ENCODE measurements around the gene TM4SF5. TPM values are rescaled to one million over a fixed set of nuclear protein-coding genes. Genes with fewer than 3 reads are reported as not detected.
"Not testable (repeated sequence)": the region's sequence is repeated elsewhere in the genome, so short reads cannot be mapped to it uniquely, and the experiment has no call there.

TM4SF5 gene
- total and polyA plus RNA-seq, 2 donors from 2014 or later, result 0.88 to 31.3 TPM

DNA sequence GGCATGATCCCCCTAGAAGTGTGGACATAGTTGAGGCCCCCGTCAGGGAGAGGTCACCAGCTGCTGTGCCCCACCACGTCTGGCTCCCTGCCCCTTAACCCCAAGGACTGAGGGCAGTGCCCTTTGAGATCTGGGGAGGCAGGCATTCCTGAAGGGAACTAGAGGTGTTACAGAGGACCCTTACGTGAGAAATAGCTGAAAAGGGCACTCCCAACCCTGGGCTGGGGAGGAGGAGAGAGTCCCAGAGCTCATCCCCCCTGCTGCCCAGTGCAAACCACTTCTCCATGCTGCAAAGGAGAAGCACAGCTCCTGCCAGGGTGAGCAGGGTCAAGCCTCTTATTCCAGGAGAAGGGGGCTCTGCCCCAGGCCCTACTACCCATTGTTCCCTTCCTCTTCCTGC, 51.1 kb downstream of the TM4SF5 start:
- no peak for FAIRE-seq
- no peaks in the 10 kb centered on the region for H3K36me3 ChIP-seq (ENCODE audit: control insufficient read depth in 2 of 3, insufficient read depth in 3 of 3, low read length in 3 of 3)
- H3K4me3 ChIP-seq (ENCODE audit: low read length in 3 of 3), result no peak overlapping the region
- DNase-seq, result no peak
- no peaks in the 10 kb centered on the region for H3K27me3 ChIP-seq (ENCODE audit: control insufficient read depth, insufficient read depth, low read length)
- intact Hi-C loops (cut with DNase I), result no loop called here
- H3K27ac ChIP-seq (ENCODE audit: low read depth in 2 of 2, low read length in 2 of 2), result no peak overlapping the region
- TF ChIP-seq, protein P1, sequence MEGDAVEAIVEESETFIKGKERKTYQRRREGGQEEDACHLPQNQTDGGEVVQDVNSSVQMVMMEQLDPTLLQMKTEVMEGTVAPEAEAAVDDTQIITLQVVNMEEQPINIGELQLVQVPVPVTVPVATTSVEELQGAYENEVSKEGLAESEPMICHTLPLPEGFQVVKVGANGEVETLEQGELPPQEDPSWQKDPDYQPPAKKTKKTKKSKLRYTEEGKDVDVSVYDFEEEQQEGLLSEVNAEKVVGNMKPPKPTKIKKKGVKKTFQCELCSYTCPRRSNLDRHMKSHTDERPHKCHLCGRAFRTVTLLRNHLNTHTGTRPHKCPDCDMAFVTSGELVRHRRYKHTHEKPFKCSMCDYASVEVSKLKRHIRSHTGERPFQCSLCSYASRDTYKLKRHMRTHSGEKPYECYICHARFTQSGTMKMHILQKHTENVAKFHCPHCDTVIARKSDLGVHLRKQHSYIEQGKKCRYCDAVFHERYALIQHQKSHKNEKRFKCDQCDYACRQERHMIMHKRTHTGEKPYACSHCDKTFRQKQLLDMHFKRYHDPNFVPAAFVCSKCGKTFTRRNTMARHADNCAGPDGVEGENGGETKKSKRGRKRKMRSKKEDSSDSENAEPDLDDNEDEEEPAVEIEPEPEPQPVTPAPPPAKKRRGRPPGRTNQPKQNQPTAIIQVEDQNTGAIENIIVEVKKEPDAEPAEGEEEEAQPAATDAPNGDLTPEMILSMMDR (IDR thresholded peaks at IDR 0.05; ENCODE audit: borderline replicate concordance, extremely low read depth, insufficient read depth), result no peak
- H3K4me1 ChIP-seq (ENCODE audit: control insufficient read depth in 2 of 3, insufficient read depth in 2 of 3, low read depth in 1 of 3, low read length in 3 of 3), result no peaks in the 10 kb centered on the region
- H3K9me3 ChIP-seq (ENCODE audit: control insufficient read depth in 2 of 3, insufficient read depth in 1 of 3, low read length in 3 of 3), result no peaks in the 10 kb centered on the region
- H3K9ac ChIP-seq (ENCODE audit: low read length in 3 of 3), result no peak overlapping the region

DNA sequence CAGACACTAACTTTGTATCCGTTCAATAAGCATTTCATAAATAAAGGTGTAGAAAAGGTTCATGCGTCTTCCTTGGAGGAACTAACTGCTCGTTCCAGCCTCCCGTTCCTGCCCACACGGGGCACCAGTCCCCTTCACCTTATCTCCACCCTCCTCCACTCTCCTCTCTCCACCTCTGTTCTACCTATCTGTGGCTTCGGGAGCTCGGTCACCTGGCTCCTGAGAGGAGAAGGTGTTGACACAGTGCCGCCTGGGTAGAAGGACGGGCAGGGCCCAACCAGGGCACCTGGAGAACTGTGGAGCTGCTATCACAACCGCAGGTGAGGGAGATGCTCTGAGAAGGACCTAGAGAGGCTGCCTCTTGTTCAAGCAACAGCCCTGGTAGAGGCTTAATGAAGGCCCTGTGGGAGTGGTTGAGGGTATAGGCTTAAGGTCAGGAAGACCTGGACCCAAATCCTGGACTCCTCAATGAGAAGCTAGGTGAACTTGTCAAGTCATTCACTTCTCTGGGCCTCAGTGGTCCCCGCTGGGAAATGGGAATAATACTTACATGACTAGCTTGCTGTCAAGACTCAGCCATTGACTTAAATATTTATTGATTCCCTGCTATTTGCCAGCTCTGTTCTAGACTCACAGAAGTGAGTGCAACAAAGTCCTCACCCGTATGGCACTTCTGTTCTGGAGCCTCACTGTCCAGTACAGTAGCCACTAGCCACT, 51.8 kb downstream of the TM4SF5 start:
- Histone ChIP-seq H3K4me1 (ENCODE audit: control insufficient read depth in 2 of 3, insufficient read depth in 2 of 3, low read depth in 1 of 3, low read length in 3 of 3) (no peaks in the 10 kb centered on the region), H3K27ac (ENCODE audit: low read depth in 2 of 2, low read length in 2 of 2) (no peak overlapping the region), H3K27me3 (ENCODE audit: control insufficient read depth, insufficient read depth, low read length) (no peaks in the 10 kb centered on the region), H3K9me3 (ENCODE audit: control insufficient read depth in 2 of 3, insufficient read depth in 1 of 3, low read length in 3 of 3) (no peaks in the 10 kb centered on the region), H3K9ac (ENCODE audit: low read length in 3 of 3) (no peak overlapping the region), H3K4me3 (ENCODE audit: low read length in 3 of 3) (no peak overlapping the region), H3K36me3 (ENCODE audit: control insufficient read depth in 2 of 3, insufficient read depth in 3 of 3, low read length in 3 of 3) (no peaks in the 10 kb centered on the region)
- DNase-seq (no peak), FAIRE-seq (no peak)
- intact Hi-C loops (cut with DNase I), result no loop called here
- TF ChIP-seq, protein P1 (IDR thresholded peaks at IDR 0.05; ENCODE audit: borderline replicate concordance, extremely low read depth, insufficient read depth), result no peak

- no peak overlapping the region for H3K9ac ChIP-seq (ENCODE audit: low read length in 3 of 3)
Measured at GRCh38 chr17:4827399-4827798, 55.7 kb downstream of the TM4SF5 start.

GRCh38 chr17:4832829-4833177, 61.1 kb downstream of the TM4SF5 start:
- peak overlapping the region; percentile 63 to 75 (median 68) for H3K4me3 ChIP-seq (ENCODE audit: low read length in 3 of 3)
- H3K4me1 ChIP-seq (ENCODE audit: control insufficient read depth in 2 of 3, insufficient read depth in 2 of 3, low read depth in 1 of 3, low read length in 3 of 3), result peaks cover 0 to 21% (median 3%) of the 10 kb centered on the region in 3 donors
- H3K27me3 ChIP-seq (ENCODE audit: control insufficient read depth, insufficient read depth, low read length); intact Hi-C loops (cut with DNase I); FAIRE-seq; DNase-seq; H3K9me3 ChIP-seq (ENCODE audit: control insufficient read depth in 2 of 3, insufficient read depth in 1 of 3, low read length in 3 of 3); H3K36me3 ChIP-seq (ENCODE audit: control insufficient read depth in 2 of 3, insufficient read depth in 3 of 3, low read length in 3 of 3): not testable (repeated sequence)
- peak overlapping the region in 2 of 3 donors; percentile 38 to 55 for H3K9ac ChIP-seq (ENCODE audit: low read length in 3 of 3)
- H3K27ac ChIP-seq (ENCODE audit: low read depth in 2 of 2, low read length in 2 of 2), result peak overlapping the region; percentile 77 to 92

More at GRCh38 chr17:4827399-4827798, 55.7 kb downstream of the TM4SF5 start:
- H3K36me3 ChIP-seq (ENCODE audit: control insufficient read depth in 2 of 3, insufficient read depth in 3 of 3, low read length in 3 of 3), result no peaks in the 10 kb centered on the region
- no peak overlapping the region for H3K27ac ChIP-seq (ENCODE audit: low read depth in 2 of 2, low read length in 2 of 2)
- TF ChIP-seq, protein P1 (IDR thresholded peaks at IDR 0.05; ENCODE audit: borderline replicate concordance, extremely low read depth, insufficient read depth), result no peak
- no peaks in the 10 kb centered on the region for H3K27me3 ChIP-seq (ENCODE audit: control insufficient read depth, insufficient read depth, low read length)
- no peaks in the 10 kb centered on the region for H3K4me1 ChIP-seq (ENCODE audit: control insufficient read depth in 2 of 3, insufficient read depth in 2 of 3, low read depth in 1 of 3, low read length in 3 of 3)
- FAIRE-seq (no peak), DNase-seq (no peak)
- H3K9me3 ChIP-seq (ENCODE audit: control insufficient read depth in 2 of 3, insufficient read depth in 1 of 3, low read length in 3 of 3), result no peaks in the 10 kb centered on the region
- no peak overlapping the region for H3K4me3 ChIP-seq (ENCODE audit: low read length in 3 of 3)
- intact Hi-C loops (cut with DNase I), result no loop called here

Other genes with a start within 250 kb of the TM4SF5 start
- 51.6 TPM for gene MYBBP1A, start 216.5 kb upstream of the TM4SF5 start, total RNA-seq
- 11.9 TPM for gene MYBBP1A, start 216.5 kb upstream of the TM4SF5 start, polyA plus RNA-seq (ENCODE audit: insufficient read depth, low read depth, low replicate concordance)
- gene GGT6, start 211.3 kb upstream of the TM4SF5 start, total RNA-seq, result 16.8 TPM
- 51.4 TPM for gene GGT6, start 211.3 kb upstream of the TM4SF5 start, polyA plus RNA-seq (ENCODE audit: insufficient read depth, low read depth, low replicate concordance)
- 25.6 TPM for gene SMTNL2, start 187.4 kb upstream of the TM4SF5 start, total RNA-seq
- 58.1 TPM for gene SMTNL2, start 187.4 kb upstream of the TM4SF5 start, polyA plus RNA-seq (ENCODE audit: insufficient read depth, low read depth, low replicate concordance)
- not detected for gene ALOX15, start 130.2 kb upstream of the TM4SF5 start, total RNA-seq
- not detected for gene ALOX15, start 130.2 kb upstream of the TM4SF5 start, polyA plus RNA-seq (ENCODE audit: insufficient read depth, low read depth, low replicate concordance)
- gene PELP1, start 67.7 kb upstream of the TM4SF5 start, total RNA-seq, result 49.0 TPM
- gene PELP1, start 67.7 kb upstream of the TM4SF5 start, polyA plus RNA-seq (ENCODE audit: insufficient read depth, low read depth, low replicate concordance), result 20.9 TPM
- gene ARRB2, start 61.3 kb upstream of the TM4SF5 start, total RNA-seq, result 63.1 TPM
- 32.8 TPM for gene ARRB2, start 61.3 kb upstream of the TM4SF5 start, polyA plus RNA-seq (ENCODE audit: insufficient read depth, low read depth, low replicate concordance)
- 19.0 TPM for gene MED11, start 40.5 kb upstream of the TM4SF5 start, total RNA-seq
- 58.4 TPM for gene MED11, start 40.5 kb upstream of the TM4SF5 start, polyA plus RNA-seq (ENCODE audit: insufficient read depth, low read depth, low replicate concordance)
- 5.1 TPM for gene ZMYND15, start 32.1 kb upstream of the TM4SF5 start, total RNA-seq
- 1.3 TPM for gene ZMYND15, start 32.1 kb upstream of the TM4SF5 start, polyA plus RNA-seq (ENCODE audit: insufficient read depth, low read depth, low replicate concordance)
- 83.0 TPM for gene CXCL16, start 32.0 kb upstream of the TM4SF5 start, total RNA-seq
- 22.5 TPM for gene CXCL16, start 32.0 kb upstream of the TM4SF5 start, polyA plus RNA-seq (ENCODE audit: insufficient read depth, low read depth, low replicate concordance)
- gene VMO1, start 14.5 kb downstream of the TM4SF5 start, total RNA-seq, result 3.0 TPM
- gene VMO1, start 14.5 kb downstream of the TM4SF5 start, polyA plus RNA-seq (ENCODE audit: insufficient read depth, low read depth, low replicate concordance), result 2.5 TPM
- gene GLTPD2, start 17.1 kb downstream of the TM4SF5 start, total RNA-seq, result 0.35 TPM
- 12.5 TPM for gene GLTPD2, start 17.1 kb downstream of the TM4SF5 start, polyA plus RNA-seq (ENCODE audit: insufficient read depth, low read depth, low replicate concordance)
- 103 TPM for gene PSMB6, start 24.3 kb downstream of the TM4SF5 start, total RNA-seq
- 317 TPM for gene PSMB6, start 24.3 kb downstream of the TM4SF5 start, polyA plus RNA-seq (ENCODE audit: insufficient read depth, low read depth, low replicate concordance)
- 45.4 TPM for gene PLD2, start 35.3 kb downstream of the TM4SF5 start, total RNA-seq
- gene PLD2, start 35.3 kb downstream of the TM4SF5 start, polyA plus RNA-seq (ENCODE audit: insufficient read depth, low read depth, low replicate concordance), result 9.2 TPM
- 118 TPM for gene MINK1, start 61.5 kb downstream of the TM4SF5 start, total RNA-seq
- 21.2 TPM for gene MINK1, start 61.5 kb downstream of the TM4SF5 start, polyA plus RNA-seq (ENCODE audit: insufficient read depth, low read depth, low replicate concordance)
- gene C17orf107, start 127.7 kb downstream of the TM4SF5 start, total RNA-seq, result 4.4 TPM
- gene C17orf107, start 127.7 kb downstream of the TM4SF5 start, polyA plus RNA-seq (ENCODE audit: insufficient read depth, low read depth, low replicate concordance), result 2.5 TPM
- gene CHRNE, start 131.2 kb downstream of the TM4SF5 start, total RNA-seq, result 1.3 TPM
- gene CHRNE, start 131.2 kb downstream of the TM4SF5 start, polyA plus RNA-seq (ENCODE audit: insufficient read depth, low read depth, low replicate concordance), result 0.82 TPM
- gene GP1BA, start 160.4 kb downstream of the TM4SF5 start, total RNA-seq, result not detected
- not detected for gene GP1BA, start 160.4 kb downstream of the TM4SF5 start, polyA plus RNA-seq (ENCODE audit: insufficient read depth, low read depth, low replicate concordance)
- 60.0 TPM for gene SLC25A11, start 168.2 kb downstream of the TM4SF5 start, total RNA-seq
- 173 TPM for gene SLC25A11, start 168.2 kb downstream of the TM4SF5 start, polyA plus RNA-seq (ENCODE audit: insufficient read depth, low read depth, low replicate concordance)
- gene RNF167, start 168.4 kb downstream of the TM4SF5 start, total RNA-seq, result 95.0 TPM
- 188 TPM for gene RNF167, start 168.4 kb downstream of the TM4SF5 start, polyA plus RNA-seq (ENCODE audit: insufficient read depth, low read depth, low replicate concordance)
- gene PFN1, start 176.6 kb downstream of the TM4SF5 start, total RNA-seq, result 496 TPM
- gene PFN1, start 176.6 kb downstream of the TM4SF5 start, polyA plus RNA-seq (ENCODE audit: insufficient read depth, low read depth, low replicate concordance), result 614 TPM
- 6.9 TPM for gene ENO3, start 179.2 kb downstream of the TM4SF5 start, total RNA-seq
- gene ENO3, start 179.2 kb downstream of the TM4SF5 start, polyA plus RNA-seq (ENCODE audit: insufficient read depth, low read depth, low replicate concordance), result 17.8 TPM
- gene SPAG7, start 195.9 kb downstream of the TM4SF5 start, total RNA-seq, result 73.6 TPM
- gene SPAG7, start 195.9 kb downstream of the TM4SF5 start, polyA plus RNA-seq (ENCODE audit: insufficient read depth, low read depth, low replicate concordance), result 157 TPM
- gene CAMTA2, start 215.8 kb downstream of the TM4SF5 start, total RNA-seq, result 47.1 TPM
- 40.1 TPM for gene CAMTA2, start 215.8 kb downstream of the TM4SF5 start, polyA plus RNA-seq (ENCODE audit: insufficient read depth, low read depth, low replicate concordance)
- gene INCA1, start 225.6 kb downstream of the TM4SF5 start, total RNA-seq, result 1.5 TPM
- 1.6 TPM for gene INCA1, start 225.6 kb downstream of the TM4SF5 start, polyA plus RNA-seq (ENCODE audit: insufficient read depth, low read depth, low replicate concordance)
- gene KIF1C, start 226.1 kb downstream of the TM4SF5 start, total RNA-seq, result 168 TPM
- gene KIF1C, start 226.1 kb downstream of the TM4SF5 start, polyA plus RNA-seq (ENCODE audit: insufficient read depth, low read depth, low replicate concordance), result 69.6 TPM